HG03060 (cell line): ENCODE results near the gene P2RX3.
"Not testable (repeated sequence)": the region's sequence is repeated elsewhere in the genome, so short reads cannot be mapped to it uniquely, and the experiment has no call there.

Experiments
- ATAC-seq: cut with Tn5 transposase; IDR thresholded peaks from one replicate; pipeline ENCODE4 v1.9.1; 2021; ENCODE audit warnings: low read depth, moderate number of reproducible peaks; ENCODE audit not compliant: unreplicated experiment

Gene P2RX3

DNA sequence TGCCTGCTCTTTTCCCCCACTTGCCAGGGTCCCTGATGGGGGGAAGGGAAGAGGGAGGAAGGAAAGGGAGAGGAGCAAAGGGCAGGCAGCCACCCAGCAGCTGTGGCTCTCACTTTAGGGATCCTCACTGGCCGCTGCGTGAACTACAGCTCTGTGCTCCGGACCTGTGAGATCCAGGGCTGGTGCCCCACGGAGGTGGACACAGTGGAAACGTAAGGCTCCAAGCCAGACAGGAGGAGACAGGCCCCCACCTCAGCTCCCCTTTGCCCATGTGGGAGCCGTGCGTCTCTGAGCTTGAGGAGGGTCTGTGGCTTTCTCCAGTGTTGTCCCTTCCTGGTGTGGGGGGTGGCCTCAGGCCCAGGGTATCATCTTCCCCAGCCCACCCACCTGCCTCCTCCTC, 9.9 kb downstream of the P2RX3 start:
- ATAC-seq, result no peak

DNA sequence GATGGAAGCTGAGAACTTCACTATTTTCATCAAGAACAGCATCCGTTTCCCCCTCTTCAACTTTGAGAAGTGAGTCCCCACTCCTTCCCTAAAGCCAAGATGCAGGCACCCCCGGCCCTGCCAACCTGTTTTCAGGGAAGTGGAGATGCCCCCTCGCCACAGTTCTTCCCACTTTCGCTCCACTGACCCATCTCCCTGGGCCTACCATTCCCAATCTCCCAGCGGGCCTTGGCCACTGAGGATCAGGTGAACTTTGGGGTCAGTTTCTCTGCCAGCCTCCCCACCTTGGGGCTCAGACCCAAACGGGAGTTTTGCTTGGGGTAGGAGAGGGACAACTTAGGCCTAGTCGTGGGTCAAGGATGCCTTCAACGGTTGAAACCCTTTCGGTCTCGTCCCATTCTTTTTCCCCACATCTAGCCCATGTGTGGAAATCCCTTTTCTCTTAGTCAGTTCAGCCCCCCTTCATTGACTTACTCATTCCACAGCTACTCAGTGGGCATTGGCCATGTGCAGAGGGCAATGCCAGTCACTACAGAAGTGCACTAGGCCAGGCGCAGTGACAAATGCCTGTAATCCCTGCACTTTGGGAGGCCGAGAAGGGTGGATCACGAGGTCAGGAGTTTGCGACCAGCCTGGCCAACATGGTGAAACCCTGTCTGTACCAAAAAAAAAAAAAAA, 10.6 kb downstream of the P2RX3 start:
- ATAC-seq, result no peak

DNA sequence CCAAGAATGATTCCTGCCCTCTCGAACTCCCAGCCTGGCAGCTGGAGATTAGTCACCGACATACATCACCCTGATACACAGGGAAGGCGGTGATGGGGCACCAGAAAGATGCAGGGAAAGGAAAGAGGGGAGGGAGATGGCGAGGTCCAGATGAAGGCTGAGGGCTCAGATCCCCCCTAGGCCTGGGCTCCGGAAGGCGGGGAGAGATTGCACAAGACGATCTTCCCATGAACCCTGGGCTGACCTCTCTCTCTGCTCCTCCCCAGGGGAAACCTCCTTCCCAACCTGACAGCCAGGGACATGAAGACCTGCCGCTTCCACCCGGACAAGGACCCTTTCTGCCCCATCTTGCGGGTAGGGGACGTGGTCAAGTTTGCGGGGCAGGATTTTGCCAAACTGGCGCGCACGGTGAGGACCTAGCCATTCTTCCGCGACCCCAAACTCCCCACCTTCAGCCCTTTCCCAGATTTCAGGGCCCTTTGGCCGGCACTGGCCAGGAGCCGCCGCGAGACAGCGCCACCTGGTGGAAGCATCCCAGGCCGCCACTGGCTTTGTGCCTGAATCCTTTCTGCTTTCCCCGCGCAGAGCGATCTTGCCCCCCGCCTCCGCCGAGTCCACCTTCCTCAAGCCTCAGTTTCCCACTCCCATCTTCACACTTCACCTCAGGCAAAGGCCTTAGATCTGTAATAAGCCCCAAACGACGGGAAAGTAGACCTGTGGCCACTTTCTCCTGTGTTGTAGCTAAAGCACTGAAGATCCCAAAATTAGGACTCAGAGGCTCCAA, 11.5 kb downstream of the P2RX3 start:
- ATAC-seq, result no peak

DNA sequence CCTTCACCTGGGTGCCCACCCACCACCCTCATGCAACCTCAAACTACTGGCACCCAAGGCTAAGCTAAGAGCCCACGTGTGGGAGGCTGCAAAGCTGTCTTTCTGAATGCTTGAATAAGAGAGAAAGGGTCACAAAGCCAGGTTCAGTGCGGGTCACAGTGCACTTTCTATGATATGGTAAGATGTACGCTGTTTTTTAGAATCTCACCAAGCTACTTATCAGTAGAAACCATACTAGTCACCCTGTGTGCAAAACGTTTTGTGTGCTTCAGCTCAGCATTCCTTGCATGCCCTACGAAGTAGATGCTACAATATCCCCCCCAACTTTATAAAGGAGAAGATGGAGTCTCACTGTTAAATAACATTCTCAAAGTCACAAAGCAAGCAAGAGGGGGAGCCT, 14.9 kb downstream of the P2RX3 start:
- no peak for ATAC-seq

DNA sequence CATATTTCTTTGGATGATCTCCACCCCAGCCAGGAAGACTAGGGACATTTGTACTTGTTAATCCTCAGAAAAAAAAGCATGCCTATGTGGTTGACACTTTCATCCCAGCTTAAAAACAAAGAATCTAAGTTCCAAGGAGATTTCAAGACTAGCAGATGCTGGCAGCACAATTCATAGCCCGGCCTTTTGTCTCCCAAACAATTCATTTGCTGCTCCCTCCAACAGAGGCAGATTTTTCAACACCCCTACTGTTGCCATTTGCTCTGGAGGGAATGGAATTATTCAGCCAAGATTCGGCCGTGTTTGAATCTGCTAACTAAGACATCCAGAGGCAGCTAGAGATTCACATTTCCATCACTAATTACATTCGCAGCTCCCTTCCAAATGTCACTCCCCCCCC, 15.3 kb downstream of the P2RX3 start:
- ATAC-seq, result no peak

DNA sequence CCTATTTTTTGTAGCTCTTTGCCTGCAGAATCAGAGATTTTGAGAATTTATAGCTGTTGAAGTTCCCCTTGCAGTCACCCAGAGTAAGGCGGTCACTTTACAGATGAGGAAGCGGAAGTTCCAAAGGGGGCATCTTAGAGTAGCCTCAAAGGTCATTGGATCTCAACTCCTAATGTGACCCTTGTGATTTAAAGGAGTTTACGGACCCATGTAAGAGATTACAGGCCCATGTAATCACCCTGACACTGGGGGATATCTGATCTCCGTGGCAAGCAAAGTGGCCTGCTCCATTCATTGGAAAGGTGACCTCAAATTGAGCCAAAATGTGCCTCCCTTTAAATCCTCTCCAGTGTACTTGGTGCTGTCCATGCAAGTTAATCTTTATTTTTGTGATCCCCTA, 15.7 kb downstream of the P2RX3 start:
- no peak for ATAC-seq

DNA sequence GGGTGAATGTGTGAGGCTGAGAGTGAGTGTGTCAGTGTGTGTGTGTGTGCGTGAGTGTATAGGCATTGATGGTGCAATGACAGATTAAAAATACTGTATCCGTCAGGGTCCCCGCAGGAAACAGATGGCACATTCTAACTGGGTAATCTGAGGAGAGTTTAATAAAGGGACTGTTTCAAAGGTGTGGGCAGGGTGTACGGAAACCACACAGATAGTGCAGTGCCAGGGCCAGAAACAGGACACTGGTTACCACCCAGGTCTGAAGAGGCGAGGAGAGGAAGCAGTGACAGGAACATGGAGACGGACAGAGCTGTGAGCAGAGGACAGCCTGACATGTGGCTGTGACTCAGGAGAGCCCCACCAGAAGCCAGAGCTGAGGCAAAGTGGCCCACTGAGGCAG, 16.5 kb downstream of the P2RX3 start:
- ATAC-seq, result no peak

DNA sequence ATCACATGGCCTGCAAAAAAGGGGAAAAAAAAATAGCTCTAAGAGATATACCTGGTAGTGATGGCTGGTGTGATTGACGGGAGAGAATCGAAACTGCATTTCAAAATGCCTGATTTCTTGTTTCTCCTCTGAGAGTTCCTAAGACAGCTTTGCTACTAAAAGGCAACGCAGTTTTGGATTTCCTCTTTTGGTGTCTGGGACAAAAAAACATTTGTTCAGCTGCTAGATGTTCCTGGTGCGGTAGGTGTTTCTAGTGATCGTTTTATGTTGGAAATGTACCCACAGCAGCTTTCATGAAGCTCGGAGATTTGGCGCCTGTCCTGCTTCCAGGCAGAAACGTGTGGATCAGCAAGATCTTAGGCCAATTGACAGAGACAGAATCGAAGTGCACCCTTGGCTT, 18.1 kb downstream of the P2RX3 start:
- ATAC-seq, result no peak

DNA sequence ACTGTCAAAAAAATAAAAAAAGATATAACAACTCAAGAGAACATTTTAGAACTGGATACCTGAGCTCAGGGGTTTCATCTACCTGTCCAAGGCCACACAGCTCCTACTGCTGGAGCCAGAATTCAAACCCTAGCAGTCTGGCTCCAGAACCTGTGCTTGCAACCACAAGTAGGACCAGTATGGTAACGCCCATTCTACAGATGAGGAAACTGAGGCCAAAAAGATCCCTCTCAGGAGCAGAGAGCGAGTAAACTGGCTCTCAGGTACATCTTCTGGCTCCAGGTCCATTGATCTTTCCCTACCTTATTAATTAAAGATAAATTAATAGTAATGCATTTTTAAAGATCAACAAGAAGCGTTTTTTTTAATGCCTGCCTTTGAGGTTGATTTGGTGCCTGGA, 19.2 kb downstream of the P2RX3 start:
- no peak for ATAC-seq

DNA sequence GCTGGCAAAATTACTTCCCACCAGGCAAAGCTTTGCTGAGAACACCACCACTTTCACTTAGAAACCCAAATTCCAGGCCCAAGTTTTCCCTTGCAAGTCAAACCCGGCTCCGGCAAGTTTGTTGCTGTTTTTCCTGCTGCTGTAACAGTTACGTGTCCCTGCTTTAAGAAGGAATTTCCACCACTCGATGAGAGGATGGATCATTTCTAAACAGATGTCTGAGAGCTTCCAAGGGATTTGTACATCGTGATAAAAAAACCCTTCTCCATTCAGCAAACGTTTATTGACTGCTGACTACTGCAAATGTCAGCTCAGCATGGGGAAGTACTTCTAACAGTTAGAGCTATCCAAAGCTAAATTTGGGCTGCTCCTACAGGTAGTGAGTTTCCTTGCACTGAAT, 19.7 kb downstream of the P2RX3 start:
- no peak for ATAC-seq

DNA sequence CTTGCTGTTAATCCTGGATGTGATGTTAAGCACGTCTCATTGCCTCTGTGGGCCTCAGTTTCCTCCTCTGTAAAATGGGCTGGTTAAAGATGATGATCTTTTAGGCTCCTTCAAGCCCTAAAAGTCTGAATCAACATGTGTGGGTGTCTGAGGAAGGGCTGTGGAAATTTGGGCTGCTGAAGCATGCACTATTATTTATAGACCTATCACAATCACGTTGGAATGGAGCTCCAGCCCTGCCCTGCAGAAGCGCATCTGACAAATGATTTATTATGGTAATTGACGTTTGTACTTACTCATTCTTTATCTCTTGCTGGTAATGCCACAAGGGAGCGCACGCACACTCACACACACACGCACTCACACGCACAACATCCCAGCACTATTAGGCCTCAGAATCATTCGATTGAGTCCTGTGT, 20.4 kb downstream of the P2RX3 start:
- no peak for ATAC-seq

DNA sequence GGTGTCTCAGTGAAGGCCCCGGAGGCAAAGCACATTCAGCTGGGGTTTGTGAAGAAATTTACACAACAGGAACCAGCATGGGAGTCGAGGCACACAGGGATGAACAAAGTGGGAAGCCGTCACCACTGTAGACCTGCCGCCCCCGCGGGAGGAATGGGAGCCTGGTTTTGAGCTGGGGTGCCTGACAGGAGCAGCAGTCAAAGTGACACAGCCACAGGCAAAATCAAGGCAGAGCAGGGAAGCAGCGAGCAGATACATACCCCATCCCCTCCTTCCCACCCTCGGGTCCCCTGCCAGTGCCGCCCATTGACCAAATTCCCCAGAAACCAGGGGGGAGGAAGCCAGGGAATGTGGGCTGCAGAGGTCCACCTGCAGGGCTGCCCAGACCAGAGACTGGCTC, 20.8 kb downstream of the P2RX3 start:
- ATAC-seq, result no peak

DNA sequence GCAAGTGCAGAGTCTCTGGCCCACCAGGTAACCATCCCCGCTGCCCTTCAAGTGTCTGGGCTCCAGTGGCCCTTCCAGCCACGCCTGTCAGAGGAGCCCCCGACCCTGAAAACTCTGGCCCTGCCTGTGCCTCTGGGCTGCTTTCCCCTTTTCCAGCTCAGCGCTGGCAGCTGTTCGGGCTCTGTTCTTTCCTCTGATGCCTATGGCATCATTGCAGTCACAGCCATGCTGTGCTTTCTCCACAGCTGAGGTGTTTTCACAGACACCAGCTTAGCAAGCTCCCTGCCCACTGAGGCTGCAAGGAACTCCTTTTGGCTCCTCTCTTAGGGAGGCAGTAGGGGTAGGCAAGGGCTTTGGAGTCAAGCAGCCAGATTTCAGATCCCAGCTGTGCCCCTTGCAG, 21.2 kb downstream of the P2RX3 start:
- no peak for ATAC-seq

DNA sequence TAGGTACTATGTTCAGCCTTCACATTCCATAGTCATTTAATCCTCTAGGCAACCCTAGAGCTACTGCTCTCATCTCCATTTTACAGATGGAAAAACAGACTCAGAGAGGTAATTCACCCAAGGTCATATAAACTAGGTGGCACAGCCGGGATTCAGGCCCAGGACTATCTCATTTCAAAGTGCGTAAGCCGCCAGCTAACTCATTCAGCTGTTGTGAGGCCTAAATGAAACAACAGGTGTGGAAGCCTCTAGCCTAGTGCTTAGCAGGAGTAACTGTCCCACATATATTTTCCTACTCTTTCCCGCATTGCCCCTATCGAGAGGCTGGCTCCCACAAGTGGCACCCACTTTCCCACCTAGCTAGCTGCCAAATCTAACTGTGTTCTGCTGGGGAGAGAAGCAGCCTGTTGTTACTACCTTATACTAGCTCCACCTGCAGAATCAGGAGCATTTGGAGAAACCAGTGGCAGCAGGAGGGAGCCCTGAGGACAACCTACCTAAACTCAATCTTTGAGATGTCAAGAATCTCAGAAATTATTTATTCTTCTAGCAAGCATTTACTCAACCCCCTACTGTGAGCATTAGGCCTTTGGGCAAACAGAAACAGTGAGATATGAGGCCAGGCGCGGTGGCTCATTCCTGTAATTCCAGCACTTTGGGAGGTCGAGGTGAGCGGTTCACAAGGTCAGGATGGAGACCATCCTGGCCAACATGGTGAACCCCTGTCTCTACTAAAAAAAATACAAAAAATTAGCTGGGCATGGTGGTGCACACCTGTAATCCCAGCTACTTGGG, 21.9 kb downstream of the P2RX3 start:
- ATAC-seq, result no peak

DNA sequence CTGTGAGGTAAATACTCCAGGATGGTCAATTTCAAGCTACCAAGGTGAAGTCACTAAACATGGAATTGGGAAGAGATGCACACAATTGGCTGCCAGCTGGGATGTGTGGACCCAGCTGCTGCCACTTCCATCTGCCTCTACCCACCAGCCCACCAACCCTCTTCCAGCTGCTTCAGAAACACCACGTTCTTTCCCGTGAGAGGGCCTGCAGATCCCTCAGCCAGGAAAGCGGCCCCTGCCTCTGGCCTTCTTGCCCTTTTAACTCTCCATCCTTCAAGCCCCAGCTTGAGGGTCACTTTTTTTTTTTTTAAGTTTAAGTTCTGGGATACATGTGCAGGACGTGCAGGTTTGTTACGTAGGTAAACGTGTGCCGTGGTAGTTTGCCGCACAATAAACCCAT, 22.8 kb downstream of the P2RX3 start:
- no peak for ATAC-seq

DNA sequence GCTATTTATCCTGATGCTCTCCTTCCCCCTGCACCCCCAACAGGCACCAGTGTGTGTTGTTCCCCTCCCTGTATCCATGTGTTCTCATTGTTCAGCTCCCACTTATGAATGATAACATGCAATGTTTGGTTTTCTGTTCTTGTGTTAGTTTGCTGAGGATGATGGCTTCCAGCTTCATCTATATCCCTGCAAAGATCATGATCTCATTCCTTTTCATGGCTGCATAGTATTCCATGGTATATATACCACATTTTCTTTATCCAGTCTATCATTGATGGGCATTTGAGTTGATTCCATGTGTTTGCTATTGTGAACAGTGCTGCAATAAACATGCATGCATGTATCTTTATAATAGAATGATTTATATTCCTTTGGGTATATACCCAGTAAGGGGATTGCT, 23.3 kb downstream of the P2RX3 start:
- ATAC-seq, result not testable (repeated sequence)

DNA sequence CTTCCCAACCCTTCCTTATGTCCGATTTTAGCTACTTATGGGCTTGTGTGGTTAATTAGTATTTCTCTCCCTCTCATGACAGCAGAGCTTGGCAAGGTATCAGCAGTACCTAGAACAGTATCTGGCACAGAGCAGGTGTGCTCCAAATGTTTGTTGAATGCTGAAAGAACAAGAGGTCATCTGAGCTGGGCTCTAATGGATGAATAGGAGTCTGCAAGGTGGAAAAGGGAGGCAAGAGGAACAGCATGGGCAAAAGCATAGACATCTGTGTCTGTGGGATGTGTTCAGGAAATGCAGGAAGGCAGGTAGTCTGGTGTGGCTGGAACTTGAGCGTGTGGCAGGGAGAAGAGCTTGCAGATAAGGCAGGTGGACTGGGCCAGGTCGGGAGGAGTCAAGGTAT, 23.8 kb downstream of the P2RX3 start:
- ATAC-seq, result no peak

DNA sequence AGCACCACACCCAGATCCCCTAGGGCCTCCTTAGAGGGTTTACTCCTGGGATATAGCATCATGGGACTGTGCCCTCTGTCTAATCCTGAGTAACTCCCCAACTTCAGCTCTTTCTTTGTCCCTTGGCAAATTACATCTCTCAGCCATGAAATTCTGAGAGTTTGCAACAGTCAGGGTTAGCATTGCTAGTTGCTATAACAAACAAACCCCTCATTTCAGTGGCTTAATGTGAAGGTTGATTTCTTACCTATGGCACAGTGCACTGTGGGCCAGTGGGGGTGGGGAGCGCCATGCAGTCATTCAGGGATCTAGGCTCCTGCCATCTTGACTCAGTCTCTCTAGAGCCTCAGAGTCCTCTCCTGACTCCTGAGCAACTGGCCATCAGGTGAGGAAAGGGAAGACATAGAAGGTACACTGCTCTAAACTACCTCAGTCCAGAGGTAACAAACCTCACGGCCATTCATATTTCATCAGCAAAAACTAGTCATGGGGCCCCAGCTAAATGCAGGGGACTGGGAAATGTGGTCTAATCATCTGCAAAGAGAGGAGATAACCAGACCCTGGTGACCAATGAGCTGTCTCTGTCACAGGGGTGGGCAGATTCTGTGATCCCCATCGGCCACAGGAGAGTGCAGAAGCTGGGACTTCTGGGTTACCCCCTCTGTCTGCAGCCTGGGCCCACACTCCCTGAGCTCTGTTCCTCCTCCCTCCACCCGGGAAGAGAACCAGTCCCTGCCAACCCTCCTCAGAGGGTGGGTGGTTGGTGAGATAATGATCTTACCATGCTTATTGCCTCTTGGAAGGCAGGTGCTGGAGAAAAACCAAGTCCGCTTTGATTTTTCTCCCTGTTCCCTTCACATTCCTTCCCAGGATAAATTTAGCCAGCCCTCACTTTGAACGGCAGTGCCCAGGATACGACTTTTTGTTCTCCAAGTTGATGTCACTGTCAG, 25.3 kb downstream of the P2RX3 start:
- ATAC-seq, result no peak

DNA sequence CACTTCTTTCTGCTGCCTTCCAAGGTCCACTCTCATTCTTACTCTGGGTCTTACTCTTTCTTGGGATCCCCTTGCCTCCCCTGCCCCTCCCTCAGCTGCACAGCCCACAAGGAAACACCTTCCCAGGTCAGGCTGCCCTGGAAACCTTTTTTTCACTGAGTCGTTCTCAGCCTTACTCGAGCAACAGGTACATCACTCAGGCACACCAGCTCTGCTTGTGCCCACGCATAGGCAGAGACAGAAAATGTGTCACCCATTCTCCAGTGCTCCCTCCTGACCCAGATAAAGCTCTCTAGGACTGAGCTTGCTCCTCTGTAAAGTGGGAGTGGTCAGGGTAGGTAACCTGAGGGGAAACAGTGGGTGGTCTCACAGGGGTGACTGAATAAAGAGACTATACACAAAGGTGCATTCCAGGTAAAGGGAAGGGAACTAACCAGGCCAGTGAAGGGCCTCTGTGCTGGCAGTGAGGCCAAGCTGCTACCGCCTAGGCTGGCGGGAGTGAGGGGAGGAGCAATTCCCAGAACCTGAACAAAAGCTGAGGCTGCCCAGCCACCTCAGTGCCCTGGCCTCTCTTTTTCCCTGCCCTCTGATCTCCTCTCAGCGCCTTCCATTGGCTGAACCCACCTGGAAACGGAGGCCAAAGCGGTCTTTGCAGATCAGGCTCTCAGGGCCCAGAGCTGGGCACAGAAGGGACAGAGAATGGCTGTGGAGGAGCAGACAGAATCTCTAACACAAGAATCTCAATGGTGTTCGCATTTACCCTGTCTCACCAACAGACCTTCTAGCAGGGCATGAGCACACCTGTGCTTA, 26.9 kb downstream of the P2RX3 start:
- ATAC-seq, result no peak
